Measurements from ENCODE around the gene SYNJ2.

DNA sequence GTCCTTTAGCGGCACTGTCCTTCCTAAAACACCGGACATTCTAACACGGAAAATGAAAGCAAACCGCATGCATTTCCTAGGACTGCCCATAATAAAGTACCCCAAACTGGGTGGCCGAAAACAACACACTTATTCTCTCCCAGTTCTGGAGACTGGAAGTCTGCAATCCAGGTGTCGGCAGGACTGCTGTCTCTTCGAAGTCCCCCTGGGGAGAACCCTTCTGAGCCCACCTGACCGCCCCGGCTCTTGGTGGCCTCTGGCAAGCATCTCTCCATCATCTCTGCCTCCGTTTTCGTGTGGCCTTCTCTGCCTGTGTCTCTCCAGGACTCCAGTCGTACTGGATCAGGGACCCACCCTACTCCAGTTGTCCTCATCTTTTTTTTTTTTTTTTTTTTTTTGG lies 55.4 kb downstream of the SYNJ2 start:
- TF ChIP-seq FOS (IDR thresholded peaks at IDR 0.05; ENCODE audit: borderline replicate concordance, insufficient read depth, low read length) (no peak), CTCF (IDR thresholded peaks at IDR 0.05; ENCODE audit: extremely low read depth in 1 of 2, insufficient read depth in 1 of 2, low read depth in 1 of 2, low read length in 2 of 2) (no peak), EZH2 (IDR thresholded peaks at IDR 0.05; ENCODE audit: borderline replicate concordance, low read depth, low read length, severe bottlenecking) (no peak), JUN (IDR thresholded peaks at IDR 0.05; ENCODE audit: borderline replicate concordance, insufficient read depth, insufficient read length, low read depth) (no peak), POLR2AphosphoS5 (IDR thresholded peaks at IDR 0.05; ENCODE audit: insufficient read depth, low read depth, low read length) (no peak), GATA2 (IDR thresholded peaks at IDR 0.05; ENCODE audit: insufficient read depth, insufficient read length, low read depth, low read length) (no peak)
